ENCODE measurements around the gene PIEZO2. TPM values are rescaled to one million over a fixed set of nuclear protein-coding genes. Genes with fewer than 3 reads are reported as not detected.
A peak's percentile ranks its signal among the peaks of the same experiment; 100 is the strongest.

PIEZO2 gene
- total RNA-seq, 4 donors from 2014 or later, result 2.1 to 7.4 (median 2.5) TPM; not detected in 1

GRCh38 chr18:10842371-10842770, 307.0 kb downstream of the PIEZO2 start:
- no peak for TF ChIP-seq CTCF (IDR thresholded peaks at IDR 0.05)
- DNase-seq, result no peak
- H3K4me3 ChIP-seq, result no peak overlapping the region
- WGBS, 2 donors, result 34 to 69% methylated on average over 4 of the region's 4 CpGs
- H3K9me3 ChIP-seq, result no peaks in the 10 kb centered on the region
- no peaks in the 10 kb centered on the region for H3K36me3 ChIP-seq
- intact Hi-C loops (cut with DNase I), result no loop called here
- H3K4me1 ChIP-seq, result no peaks in the 10 kb centered on the region
- peak overlapping the region in 2 of 4 donors; percentile 61 to 63 for H3K27ac ChIP-seq
- H3K27me3 ChIP-seq, result no peaks in the 10 kb centered on the region

- DNase-seq, result no peak
Measured at GRCh38 chr18:10841203-10841602, 308.2 kb downstream of the PIEZO2 start.

GRCh38 chr18:10840743-10841142, 308.6 kb downstream of the PIEZO2 start:
- Histone ChIP-seq H3K4me1 (peaks cover 0 to 2% (median 0%) of the 10 kb centered on the region in 3 donors), H3K27me3 (no peaks in the 10 kb centered on the region), H3K27ac (peak overlapping the region in 2 of 4 donors; percentile 10 to 74), H3K4me3 (no peak overlapping the region), H3K36me3 (no peaks in the 10 kb centered on the region), H3K9me3 (no peaks in the 10 kb centered on the region)
- TF ChIP-seq POLR2A (IDR thresholded peaks at IDR 0.05) (no peak), CTCF (IDR thresholded peaks at IDR 0.05) (no peak)
- no peak for DNase-seq
- WGBS, 2 donors, result 26 to 34% methylated on average over 2 of the region's 2 CpGs
- intact Hi-C loops (cut with DNase I), result no loop called here

More at GRCh38 chr18:10841203-10841602, 308.2 kb downstream of the PIEZO2 start:
- H3K4me3 ChIP-seq, result no peak overlapping the region
- H3K36me3 ChIP-seq, result no peaks in the 10 kb centered on the region
- peak overlapping the region in 2 of 4 donors; percentile 10 to 74 for H3K27ac ChIP-seq
- no peaks in the 10 kb centered on the region for H3K27me3 ChIP-seq
- no peak for TF ChIP-seq CTCF (IDR thresholded peaks at IDR 0.05)
- TF ChIP-seq POLR2A (IDR thresholded peaks at IDR 0.05), result no peak
- intact Hi-C loops (cut with DNase I), result no loop called here
- H3K4me1 ChIP-seq, result no peaks in the 10 kb centered on the region
- H3K9me3 ChIP-seq, result no peaks in the 10 kb centered on the region

- DNase-seq, result no peak
- Histone ChIP-seq H3K4me1 (peaks cover 0 to 15% (median 0%) of the 10 kb centered on the region in 3 donors), H3K9me3 (no peaks in the 10 kb centered on the region), H3K27me3 (no peaks in the 10 kb centered on the region), H3K27ac (no peak overlapping the region), H3K36me3 (no peaks in the 10 kb centered on the region), H3K4me3 (no peak overlapping the region)
- TF ChIP-seq CTCF (IDR thresholded peaks at IDR 0.05), result no peak
- TF ChIP-seq POLR2A (IDR thresholded peaks at IDR 0.05), result no peak
- intact Hi-C loops (cut with DNase I), result no loop called here
- 29 to 50% methylated on average over 1 of the region's 1 CpG for WGBS, 2 donors
Measured at GRCh38 chr18:10839421-10839820, 309.9 kb downstream of the PIEZO2 start.

GRCh38 chr18:10838553-10838952, 310.8 kb downstream of the PIEZO2 start:
- no peaks in the 10 kb centered on the region for H3K27me3 ChIP-seq
- peaks cover 0 to 24% (median 0%) of the 10 kb centered on the region in 3 donors for H3K4me1 ChIP-seq
- H3K36me3 ChIP-seq, result no peaks in the 10 kb centered on the region
- H3K4me3 ChIP-seq, result no peak overlapping the region
- no peaks in the 10 kb centered on the region for H3K9me3 ChIP-seq
- TF ChIP-seq POLR2A (IDR thresholded peaks at IDR 0.05) (no peak), CTCF (IDR thresholded peaks at IDR 0.05) (no peak)
- 53 to 82% methylated on average over 2 of the region's 2 CpGs for WGBS, 2 donors
- peak overlapping the region in 1 of 4 donors; percentile 5 for H3K27ac ChIP-seq
- DNase-seq, result no peak
- intact Hi-C loops (cut with DNase I), result no loop called here

All from esophagus squamous epithelium (tissue), 5 donors.